Lung microvascular endothelial cell (primary cell): ENCODE data around the gene GDPGP1. TPM values are rescaled to one million over a fixed set of nuclear protein-coding genes. Genes with fewer than 3 reads are reported as not detected.

ENCODE experiments used
- DNase-seq, 2 donors: peaks; one replicate each; pipeline versions ENCODE4 v3.0.0 to v3.0.0-alpha.2; 2010; ENCODE audit warnings: low read depth in 2 of 2
- total RNA-seq: library from RNA; depleted of rRNA; stranded (reverse); fragments of >200 nt; gene quantifications from 2 replicates; pipeline ENCODE4 v1.2.1, GENCODE V29; 2014

Gene GDPGP1
- total RNA-seq, 1 donor from 2014 or later = 8.7 TPM

DNA sequence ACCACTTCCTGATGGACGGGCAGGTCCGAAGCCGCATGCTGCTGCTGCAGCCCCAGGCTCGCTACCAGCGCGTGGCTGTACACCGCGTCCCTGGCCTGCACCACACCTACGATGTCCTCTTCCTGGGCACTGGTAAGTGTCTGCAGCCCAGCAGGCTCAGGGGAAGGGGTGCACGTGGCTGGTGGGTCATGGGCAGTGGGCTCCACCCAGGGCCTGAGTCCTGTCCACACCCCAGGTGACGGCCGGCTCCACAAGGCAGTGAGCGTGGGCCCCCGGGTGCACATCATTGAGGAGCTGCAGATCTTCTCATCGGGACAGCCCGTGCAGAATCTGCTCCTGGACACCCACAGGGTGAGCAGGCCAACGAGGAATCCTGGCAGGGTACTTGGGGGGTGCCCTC, 9.0 kb upstream of the GDPGP1 start:
- DNase-seq = no peak

- no peak for DNase-seq
Measured at GRCh38 chr15:90225504-90226234, 8.3 kb upstream of the GDPGP1 start.

GRCh38 chr15:90227336-90227735, 6.7 kb upstream of the GDPGP1 start:
- DNase-seq = no peak

- DNase-seq = no peak
Measured at GRCh38 chr15:90227816-90228772, 5.9 kb upstream of the GDPGP1 start.

DNA sequence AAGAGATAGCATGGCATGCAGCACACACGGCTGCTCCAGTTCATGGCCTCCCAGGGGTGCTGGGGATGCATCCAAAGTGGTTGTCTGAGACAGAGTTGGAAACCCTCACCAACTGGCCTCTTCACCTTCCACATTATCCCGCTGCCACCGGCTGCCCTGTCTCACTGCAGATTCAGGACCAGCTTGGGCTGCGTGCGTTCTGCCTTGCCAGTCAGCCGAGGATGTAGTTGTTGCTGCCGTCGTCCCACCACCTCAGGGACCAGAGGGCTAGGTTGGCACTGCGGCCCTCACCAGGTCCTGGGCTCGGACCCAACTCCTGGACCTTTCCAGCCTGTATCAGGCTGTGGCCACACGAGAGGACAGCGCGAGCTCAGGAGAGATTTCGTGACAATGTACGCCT, 5.0 kb upstream of the GDPGP1 start:
- no peak for DNase-seq

- no peak for DNase-seq
Measured at GRCh38 chr15:90230071-90230494, 3.9 kb upstream of the GDPGP1 start.

- no peak for DNase-seq
Measured at GRCh38 chr15:90230610-90231009, 3.4 kb upstream of the GDPGP1 start.

DNA sequence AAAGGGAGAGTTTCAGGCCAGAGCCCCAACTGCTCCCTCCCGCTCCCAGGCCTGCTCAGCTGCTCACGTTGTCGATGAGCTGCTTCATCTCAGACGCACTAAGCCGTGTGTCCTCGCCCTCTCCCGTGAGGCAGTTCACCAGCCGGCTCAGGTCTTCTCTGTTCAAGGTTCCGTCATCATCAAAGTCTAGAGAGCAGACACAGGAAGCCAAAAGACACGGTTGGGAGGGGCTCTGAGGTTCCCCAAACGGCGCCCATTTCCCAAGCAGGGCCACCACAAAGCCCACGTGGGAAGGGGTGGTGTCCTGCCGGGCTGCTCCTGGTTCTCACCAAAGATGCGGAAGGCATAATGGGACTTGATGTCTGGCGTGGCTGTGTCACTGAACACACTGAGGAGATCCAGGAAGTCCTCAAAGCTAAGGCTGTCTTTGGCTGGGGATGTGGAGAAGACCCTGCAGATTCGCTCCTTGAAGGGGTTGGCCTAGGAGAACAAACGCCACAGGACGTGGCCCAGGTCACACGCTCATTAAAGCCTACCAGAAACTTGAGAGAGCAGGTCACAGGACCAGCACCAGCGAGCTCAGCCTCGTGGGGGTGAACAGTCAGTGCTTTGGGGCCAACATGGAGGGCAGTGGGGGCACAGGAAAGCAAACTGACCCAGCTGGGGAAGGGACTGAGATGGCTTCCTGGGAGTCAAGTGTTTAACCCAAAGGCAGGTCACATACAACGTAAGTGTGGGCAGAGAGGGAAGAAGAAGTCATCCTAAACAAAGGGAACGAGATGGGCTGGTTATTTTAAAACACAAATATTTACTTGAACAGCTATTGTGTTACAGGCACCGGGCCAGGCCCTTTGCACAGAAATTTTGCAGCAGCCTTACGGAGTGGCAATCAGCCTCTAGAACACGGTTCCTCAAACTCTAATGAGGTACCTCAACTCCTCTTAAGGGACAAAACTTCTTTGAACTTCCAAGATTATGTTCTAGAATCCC, 2.7 kb upstream of the GDPGP1 start:
- no peak for DNase-seq

GRCh38 chr15:90232196-90232595, 1.8 kb upstream of the GDPGP1 start:
- no peak for DNase-seq

DNA sequence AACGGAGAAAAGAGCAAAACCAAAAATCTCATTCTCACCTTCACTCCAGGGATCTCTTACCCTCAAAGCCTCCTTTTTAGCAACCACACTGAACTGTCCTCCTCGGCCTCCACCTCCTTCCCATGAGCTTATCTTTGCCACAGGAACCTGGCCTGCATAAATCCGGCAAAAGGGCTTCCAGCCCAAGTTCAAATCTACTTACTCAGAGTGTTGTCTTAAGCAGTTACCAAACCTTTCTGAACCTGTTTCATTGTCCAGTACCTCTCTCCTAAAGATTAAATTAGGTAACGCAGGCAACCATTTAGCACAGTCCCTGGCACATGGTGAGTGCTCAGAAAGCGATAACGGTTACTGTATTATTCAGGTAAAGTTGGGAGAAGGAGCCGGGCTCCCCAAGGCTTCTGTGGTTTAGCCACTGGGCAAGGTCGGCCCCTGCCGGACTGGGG, 1.0 kb upstream of the GDPGP1 start:
- DNase-seq = no peak

DNA sequence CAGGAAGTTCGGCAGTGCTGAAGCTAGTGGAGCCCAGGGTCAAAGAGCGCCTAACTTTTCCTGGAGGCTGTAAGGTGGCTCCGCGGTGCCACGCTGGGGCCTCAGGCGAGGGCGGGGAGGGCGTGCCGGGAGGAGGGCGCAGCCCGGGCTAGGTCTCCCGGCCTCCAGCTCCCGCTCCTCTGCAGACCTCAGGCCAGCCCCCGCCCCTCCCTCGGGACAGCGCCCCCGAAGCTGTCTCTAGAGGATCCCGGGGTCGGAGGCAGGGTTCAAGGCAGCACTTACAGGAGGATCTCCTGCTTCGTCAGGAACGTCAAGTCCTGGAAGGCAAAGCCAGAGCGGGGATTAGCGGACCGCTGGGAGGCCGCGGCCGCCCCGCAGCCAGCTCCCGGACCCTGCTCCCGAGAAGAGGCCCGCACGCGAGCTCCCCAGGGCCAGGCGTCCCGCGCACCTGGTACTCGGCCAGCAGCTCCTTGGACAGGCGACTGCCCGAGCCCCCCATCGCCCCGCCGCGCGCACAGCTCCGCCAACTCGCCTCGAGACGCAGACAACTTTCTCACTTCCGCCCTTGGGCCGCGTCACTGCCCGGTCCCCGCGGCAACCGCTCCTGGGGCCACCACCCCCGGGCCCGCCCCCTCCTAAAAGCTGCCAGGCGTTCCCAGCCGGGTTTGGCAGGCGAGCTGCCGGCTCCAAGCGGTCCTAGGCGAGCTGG, 468 bp upstream of the GDPGP1 start, which contains the start of gene CIB1:
CIB1 (minus strand) TSS at position 555 of the 709 bp plus-strand sequence; CDS start at position 499, 56 bp downstream.
- DNase-seq = peak; percentile 47 to 97

DNA sequence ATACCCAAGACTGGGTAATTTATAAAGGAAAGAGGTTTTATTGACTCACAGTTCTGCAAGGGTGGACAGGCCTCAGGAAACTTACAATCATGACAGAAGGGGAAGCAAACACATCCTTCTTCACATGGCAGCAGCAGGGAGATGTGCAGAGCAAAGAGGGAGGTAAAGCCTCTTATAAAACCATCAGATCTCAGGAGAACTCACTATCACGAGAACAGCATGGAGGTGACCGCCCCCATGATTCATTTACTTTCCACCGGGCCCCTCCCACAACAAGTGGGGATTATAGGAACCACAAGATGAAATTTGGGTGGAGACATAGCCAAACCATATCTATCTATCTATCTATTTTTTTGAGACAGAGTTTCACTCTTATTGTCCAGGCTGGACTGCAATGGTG, 5.4 kb downstream of the GDPGP1 start:
- no peak for DNase-seq

DNA sequence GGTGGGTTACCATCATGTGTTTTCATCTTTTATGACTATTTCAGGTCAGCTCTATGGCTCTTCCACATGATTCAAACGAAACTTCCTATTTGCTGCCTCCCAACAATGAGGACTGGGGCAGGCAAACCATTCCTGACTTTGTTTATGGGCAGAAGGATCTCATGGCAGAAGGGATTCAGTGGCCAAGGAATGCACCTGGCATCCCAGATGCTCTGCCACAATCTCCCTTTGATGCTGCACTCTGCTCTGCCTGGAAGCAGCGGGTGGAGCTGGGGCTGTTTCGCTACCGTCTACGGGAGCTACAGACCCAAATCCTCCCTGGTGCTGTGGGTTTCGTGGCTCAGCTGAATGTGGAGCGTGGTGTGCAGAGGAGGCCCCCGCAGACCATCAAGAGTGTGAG, 6.8 kb downstream of the GDPGP1 start:
- DNase-seq = no peak

DNA sequence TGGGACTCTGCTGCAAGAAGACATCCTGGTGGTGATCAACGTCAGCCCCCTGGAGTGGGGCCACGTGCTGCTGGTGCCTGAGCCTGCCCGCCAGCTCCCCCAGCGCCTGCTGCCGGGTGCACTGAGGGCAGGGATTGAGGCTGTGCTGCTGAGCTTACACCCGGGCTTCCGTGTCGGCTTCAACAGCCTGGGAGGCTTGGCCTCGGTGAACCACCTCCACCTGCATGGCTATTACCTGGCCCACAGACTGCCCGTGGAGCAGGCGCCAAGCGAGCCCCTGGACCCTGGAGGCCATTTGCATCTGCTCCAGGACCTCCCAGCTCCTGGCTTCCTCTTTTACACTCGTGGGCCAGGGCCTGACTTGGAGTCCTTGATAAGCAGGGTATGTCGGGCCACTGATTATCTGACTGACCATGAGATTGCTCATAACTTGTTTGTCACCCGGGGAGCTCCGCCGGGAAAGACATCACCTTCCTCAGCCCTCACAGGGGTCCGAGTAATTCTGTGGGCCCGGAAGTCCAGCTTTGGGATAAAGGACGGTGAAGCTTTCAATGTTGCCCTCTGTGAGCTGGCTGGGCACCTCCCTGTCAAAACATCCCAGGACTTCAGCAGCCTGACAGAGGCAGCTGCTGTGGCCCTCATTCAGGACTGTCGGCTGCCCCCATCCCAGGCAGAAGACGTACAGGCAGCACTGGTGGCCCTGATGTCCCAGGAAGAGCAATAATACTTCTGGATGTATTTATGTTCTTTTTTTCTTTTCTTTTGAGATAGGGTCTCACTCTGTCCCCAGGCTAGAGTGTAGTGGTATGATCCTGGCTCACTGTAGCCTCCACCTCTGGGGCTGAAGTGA, 7.6 kb downstream of the GDPGP1 start:
- DNase-seq = no peak

- no peak for DNase-seq
Measured at GRCh38 chr15:90243943-90244639, 10.1 kb downstream of the GDPGP1 start.

DNA sequence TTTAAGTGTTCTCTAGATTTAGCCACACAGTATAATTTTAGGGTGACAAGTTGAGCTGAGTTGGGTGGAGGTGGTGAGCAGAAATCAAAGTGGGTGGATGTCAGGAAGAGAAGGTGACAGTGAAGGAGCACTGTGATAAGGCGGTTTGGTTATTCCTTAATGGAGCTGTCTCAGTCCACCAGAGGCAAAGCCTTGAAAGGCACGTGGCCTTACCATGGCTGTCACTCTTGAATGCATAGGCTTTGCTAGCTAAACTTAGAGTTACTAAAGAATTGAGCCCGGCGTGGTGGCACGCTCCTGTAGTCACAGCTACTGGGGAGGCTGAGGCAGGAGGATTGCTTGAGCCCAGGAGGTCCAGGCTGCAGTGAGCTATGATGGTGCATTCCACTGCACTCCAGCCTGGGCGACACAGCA, 14.8 kb downstream of the GDPGP1 start:
- DNase-seq = no peak

GRCh38 chr15:90249203-90249863, 15.3 kb downstream of the GDPGP1 start, which contains the start of gene TTLL13:
Gene TTLL13 (plus strand): TSS chr15:90249556. CDS start chr15:90250631, 1,075 bp downstream.
- peak; percentile 85 to 93 for DNase-seq

- DNase-seq = no peak
Measured at GRCh38 chr15:90257776-90258175, 23.8 kb downstream of the GDPGP1 start.
